HepG2 (cell line): ENCODE measurements around the gene PLEKHG5. TPM values are rescaled to one million over a fixed set of nuclear protein-coding genes. Genes with fewer than 3 reads are reported as not detected.
A peak's percentile ranks its signal among the peaks of the same experiment; 100 is the strongest.

Source experiments
- EEA1 ChIP-seq: sonication (generic); formaldehyde crosslinking; IDR thresholded peaks from 2 replicates; pipeline ENCODE4 v1.5.1; 2020; ENCODE audit warnings: mild to moderate bottlenecking, missing genetic modification reagents, borderline replicate concordance
- FOSL2 ChIP-seq: sonication (generic); formaldehyde crosslinking; IDR thresholded peaks from 2 replicates; pipeline ENCODE4 v1.4.0; 2020; ENCODE audit warnings: missing genetic modification reagents
- FOXA3 ChIP-seq: IDR thresholded peaks from 2 replicates; pipeline ENCODE4 v1.6.1; 2016; ENCODE audit warnings: missing genetic modification reagents, missing compliant biosample characterization
- GTF2F1 ChIP-seq: fragments of 150-350 bp; IDR thresholded peaks from 2 replicates; pipeline ENCODE4 v1.6.1; 2014; ENCODE audit warnings: low read length
- KDM5A ChIP-seq: fragments of 200-600 bp; sonication (generic); IDR thresholded peaks from 2 replicates; pipeline ENCODE4 v1.7.0; 2018; ENCODE audit warnings: antibody characterized with exemption, mild to moderate bottlenecking, low read length, borderline replicate concordance
- KMT2B ChIP-seq: IDR thresholded peaks from 2 replicates; pipeline ENCODE4 v1.6.1; 2016; ENCODE audit warnings: missing genetic modification reagents, missing compliant biosample characterization
- LRRFIP1 ChIP-seq: sonication (generic); formaldehyde crosslinking; conservative IDR thresholded peaks from 2 replicates; pipeline ENCODE4 v1.4.0; 2020; ENCODE audit warnings: missing genetic modification reagents
- MAFK ChIP-seq, 2 experiments: IDR thresholded peaks in 1 of 2; conservative IDR thresholded peaks in 1 of 2; 2 replicates each; pipeline ENCODE4 v1.6.1; 2011; ENCODE audit warnings: improper control_type of control experiment in 2 of 2, low read length in 2 of 2
- NCOA2 ChIP-seq: sonication (generic); formaldehyde crosslinking; IDR thresholded peaks from 2 replicates; pipeline ENCODE4 v1.8.0; 2022; ENCODE audit warnings: inconsistent platforms
- NFATC3 ChIP-seq: sonication (generic); formaldehyde crosslinking; IDR thresholded peaks from 2 replicates; pipeline ENCODE4 v1.5.1; 2020; ENCODE audit warnings: mild to moderate bottlenecking, missing genetic modification reagents
- POLR2A ChIP-seq, 2 experiments: IDR thresholded peaks; 2 replicates each; pipeline ENCODE4 v1.6.1; 2011; ENCODE audit warnings: low read depth in 2 of 2, low read length in 2 of 2, mild to moderate bottlenecking in 1 of 2, moderate library complexity in 1 of 2; ENCODE audit not compliant: insufficient read depth in 1 of 2
- SMAD1 ChIP-seq: sonication (generic); formaldehyde crosslinking; IDR thresholded peaks from 2 replicates; pipeline ENCODE4 v1.4.0; 2020; ENCODE audit warnings: missing genetic modification reagents, low read depth, mild to moderate bottlenecking, borderline replicate concordance
- SP4 ChIP-seq: sonication (generic); formaldehyde crosslinking; IDR thresholded peaks from 2 replicates; pipeline ENCODE4 v1.8.1; 2023; ENCODE audit warnings: mild to moderate bottlenecking, missing genetic modification reagents
- STAT5B ChIP-seq: sonication (generic); formaldehyde crosslinking; IDR thresholded peaks from 2 replicates; pipeline ENCODE4 v1.4.0; 2020; ENCODE audit warnings: missing genetic modification reagents
- ZFP90 ChIP-seq: sonication (generic); formaldehyde crosslinking; IDR thresholded peaks from 2 replicates; pipeline ENCODE4 v1.8.0; 2022; ENCODE audit warnings: missing genetic modification reagents, mild to moderate bottlenecking, inconsistent platforms, borderline replicate concordance
- ZMYM3 ChIP-seq: sonication (generic); formaldehyde crosslinking; IDR thresholded peaks from 2 replicates; pipeline ENCODE4 v1.5.1; 2020; ENCODE audit warnings: mild to moderate bottlenecking, missing genetic modification reagents
- ZNF124 ChIP-seq: sonication (generic); formaldehyde crosslinking; IDR thresholded peaks from 2 replicates; pipeline ENCODE4 v1.4.0; 2020; ENCODE audit warnings: missing genetic modification reagents
- ZNF501 ChIP-seq: sonication (generic); formaldehyde crosslinking; IDR thresholded peaks from 2 replicates; pipeline ENCODE4 v1.5.1; 2020; ENCODE audit warnings: mild to moderate bottlenecking, moderate library complexity, missing genetic modification reagents
- ZNF605 ChIP-seq: sonication (generic); formaldehyde crosslinking; IDR thresholded peaks from 2 replicates; pipeline ENCODE4 v1.8.0; 2022; ENCODE audit warnings: mild to moderate bottlenecking, missing genetic modification reagents
- ZNF674 ChIP-seq: sonication (generic); formaldehyde crosslinking; IDR thresholded peaks from 2 replicates; pipeline ENCODE4 v1.5.0; 2020; ENCODE audit warnings: low read depth, mild to moderate bottlenecking, missing genetic modification reagents
- ZNF782 ChIP-seq: sonication (generic); formaldehyde crosslinking; IDR thresholded peaks from 2 replicates; pipeline ENCODE4 v1.4.0; 2020; ENCODE audit warnings: missing genetic modification reagents, mild to moderate bottlenecking, borderline replicate concordance
- polyA plus RNA-seq, 8 experiments: library from polyadenylated mRNA; depleted of rRNA in 3 of 8; stranded (reverse) in 7 of 8; unstranded in 1 of 8; fragments of >200 nt; fragmentation: Illumina TruSeq in 4 of 8; extraction: Trizol in 4 of 8; gene quantifications; 2 replicates each; pipeline versions ENCODE4 v1.2.1 to v1.2.3, GENCODE V29; 2011 to 2016; ENCODE audit warnings: low read depth in 4 of 8, missing spikeins in 1 of 8, mixed read lengths in 1 of 8; ENCODE audit not compliant: insufficient read depth in 1 of 8
- total RNA-seq, 5 experiments: library from RNA; depleted of rRNA; stranded (reverse); fragments of >200 nt; fragmentation: Illumina TruSeq; extraction: Trizol; gene quantifications; 2 replicates each; pipeline ENCODE4 v1.2.3, GENCODE V29; 2016; ENCODE audit warnings: low read depth in 1 of 5
- TF ChIP-seq, protein P1 (sequence below), 2 experiments: sonication (generic) in 1 of 2; formaldehyde crosslinking in 1 of 2; IDR thresholded peaks; 2 replicates each; pipeline versions ENCODE4 v1.4.0 to v1.6.1; 2018 to 2020; ENCODE audit warnings: missing genetic modification reagents in 2 of 2, borderline replicate concordance in 1 of 2, low read depth in 1 of 2, mild to moderate bottlenecking in 1 of 2, missing biosample characterization in 1 of 2
- TF ChIP-seq, protein P2 (sequence below): sonication (generic); formaldehyde crosslinking; IDR thresholded peaks from 2 replicates; pipeline ENCODE4 v1.4.0; 2020; ENCODE audit warnings: missing genetic modification reagents, mild to moderate bottlenecking, borderline replicate concordance

Gene PLEKHG5
- total and polyA plus RNA-seq, 2 of the 13 experiments (the other 11 are each of a cell fraction or from before 2014, with no cell fraction given): 1.9 to 3.5 TPM

DNA sequence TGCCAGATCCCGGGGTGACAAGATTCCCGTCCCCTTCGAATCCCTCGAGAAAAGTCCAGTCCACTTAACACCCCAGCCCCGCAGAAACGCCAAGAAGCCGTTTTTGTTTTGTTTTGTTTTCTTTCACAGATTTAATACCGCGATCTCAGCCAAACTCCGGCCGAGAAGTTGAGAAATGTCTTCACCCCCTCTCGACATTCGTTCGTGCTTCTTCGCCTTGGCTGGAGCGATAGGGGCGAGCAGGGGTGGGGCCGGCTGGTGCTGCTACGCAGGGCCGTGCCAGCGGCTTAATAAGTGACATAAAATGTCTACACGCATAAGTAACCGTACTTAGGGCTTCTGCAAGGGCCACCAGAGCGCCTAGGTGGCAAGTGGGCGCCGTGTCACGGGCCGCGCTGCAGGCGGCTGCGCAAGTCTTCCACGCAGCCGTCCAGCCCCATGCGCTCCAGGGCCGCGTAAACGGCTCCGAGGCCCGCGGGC lies 30.4 kb downstream of the PLEKHG5 start (continued):
- TF ChIP-seq ZFP90 (CRISPR knock-in tag): no peak
- TF ChIP-seq KMT2B (CRISPR knock-in tag): no peak
- TF ChIP-seq POLR2A (IDR thresholded peaks at IDR 0.05; ENCODE audit: insufficient read depth in 1 of 2, low read depth in 2 of 2, low read length in 2 of 2): peak in 1 of 2 experiments; percentile 21; a peak in 2 of 4 replicates
- TF ChIP-seq MAFK (conservative IDR thresholded peaks at IDR 0.05 in 1 of 2, IDR thresholded peaks at IDR 0.05 in 1 of 2; ENCODE audit: low read length in 2 of 2): no peak
- no peak for TF ChIP-seq FOXA3
- no peak for TF ChIP-seq LRRFIP1 (CRISPR knock-in tag)
- TF ChIP-seq STAT5B (CRISPR knock-in tag): no peak
- TF ChIP-seq FOSL2 (CRISPR knock-in tag): no peak
- no peak for TF ChIP-seq ZNF674 (CRISPR knock-in tag)
- TF ChIP-seq, protein P1, sequence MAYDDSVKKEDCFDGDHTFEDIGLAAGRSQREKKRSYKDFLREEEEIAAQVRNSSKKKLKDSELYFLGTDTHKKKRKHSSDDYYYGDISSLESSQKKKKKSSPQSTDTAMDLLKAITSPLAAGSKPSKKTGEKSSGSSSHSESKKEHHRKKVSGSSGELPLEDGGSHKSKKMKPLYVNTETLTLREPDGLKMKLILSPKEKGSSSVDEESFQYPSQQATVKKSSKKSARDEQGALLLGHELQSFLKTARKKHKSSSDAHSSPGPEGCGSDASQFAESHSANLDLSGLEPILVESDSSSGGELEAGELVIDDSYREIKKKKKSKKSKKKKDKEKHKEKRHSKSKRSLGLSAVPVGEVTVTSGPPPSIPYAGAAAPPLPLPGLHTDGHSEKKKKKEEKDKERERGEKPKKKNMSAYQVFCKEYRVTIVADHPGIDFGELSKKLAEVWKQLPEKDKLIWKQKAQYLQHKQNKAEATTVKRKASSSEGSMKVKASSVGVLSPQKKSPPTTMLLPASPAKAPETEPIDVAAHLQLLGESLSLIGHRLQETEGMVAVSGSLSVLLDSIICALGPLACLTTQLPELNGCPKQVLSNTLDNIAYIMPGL (CRISPR knock-in tag; IDR thresholded peaks at IDR 0.05; ENCODE audit: borderline replicate concordance in 1 of 2, low read depth in 1 of 2): no peak
- TF ChIP-seq, protein P2, sequence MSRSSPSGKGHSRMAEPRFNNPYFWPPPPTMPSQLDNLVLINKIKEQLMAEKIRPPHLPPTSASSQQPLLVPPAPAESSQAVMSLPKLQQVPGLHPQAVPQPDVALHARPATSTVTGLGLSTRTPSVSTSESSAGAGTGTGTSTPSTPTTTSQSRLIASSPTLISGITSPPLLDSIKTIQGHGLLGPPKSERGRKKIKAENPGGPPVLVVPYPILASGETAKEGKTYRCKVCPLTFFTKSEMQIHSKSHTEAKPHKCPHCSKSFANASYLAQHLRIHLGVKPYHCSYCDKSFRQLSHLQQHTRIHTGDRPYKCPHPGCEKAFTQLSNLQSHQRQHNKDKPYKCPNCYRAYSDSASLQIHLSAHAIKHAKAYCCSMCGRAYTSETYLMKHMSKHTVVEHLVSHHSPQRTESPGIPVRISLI (CRISPR knock-in tag): no peak
- no peak for TF ChIP-seq SMAD1
- TF ChIP-seq ZNF782 (CRISPR knock-in tag): no peak
- TF ChIP-seq ZNF605 (CRISPR knock-in tag): 0 out of 2 replicates have a peak, but pooled peaks have one; percentile 5
- TF ChIP-seq SP4 (CRISPR knock-in tag): no peak
- no peak for TF ChIP-seq ZNF124
- no peak for TF ChIP-seq EEA1 (CRISPR knock-in tag)
- TF ChIP-seq ZMYM3 (CRISPR knock-in tag): no peak
- 0 out of 2 replicates have a peak, but pooled peaks have one; percentile 7 for TF ChIP-seq ZNF501
- no peak for TF ChIP-seq NFATC3 (CRISPR knock-in tag)
- TF ChIP-seq GTF2F1: no peak
- no peak for TF ChIP-seq KDM5A
- TF ChIP-seq NCOA2 (CRISPR knock-in tag): no peak
